CD14-positive monocyte (primary cell): ENCODE data around the gene INPP4B. TPM values are rescaled to one million over a fixed set of nuclear protein-coding genes. Genes with fewer than 3 reads are reported as not detected.

Source experiments
- DNase-seq, 3 donors: peaks; one replicate each; pipeline ENCODE4 v3.0.0-alpha.2; 2011 to 2022
- H2AFZ ChIP-seq: 2 replicates; pipeline ENCODE4 v1.6.0; 2012; ENCODE audit warnings: mild to moderate bottlenecking, low read depth, low read length, inconsistent platforms; ENCODE audit not compliant: insufficient read depth, poor library complexity, severe bottlenecking
- H3K27ac ChIP-seq, 2 donors: 1 replicate in 1 of 2; 2 replicates in 1 of 2; pipeline ENCODE4 v1.5.1; 2012 to 2013; ENCODE audit warnings: low read length in 2 of 2, control low read depth in 1 of 2, inconsistent platforms in 1 of 2, low read depth in 1 of 2, mild to moderate bottlenecking in 1 of 2
- H3K27me3 ChIP-seq, 2 donors: one replicate each; pipeline versions ENCODE4 v1.6.0 to v1.6.1; 2011 to 2013; ENCODE audit warnings: low read length in 2 of 2; ENCODE audit not compliant: control insufficient read depth in 2 of 2, insufficient read depth in 2 of 2
- H3K36me3 ChIP-seq, 2 donors: replicated peaks in 1 of 2; 1 replicate in 1 of 2; 2 replicates in 1 of 2; pipeline versions ENCODE4 v1.5.1 to v1.6.1; 2012 to 2013; ENCODE audit warnings: low read length in 2 of 2, control low read depth in 1 of 2, inconsistent platforms in 1 of 2, mild to moderate bottlenecking in 1 of 2; ENCODE audit not compliant: insufficient read depth in 2 of 2, control insufficient read depth in 1 of 2
- H3K4me1 ChIP-seq, 2 donors: 1 replicate in 1 of 2; 2 replicates in 1 of 2; pipeline versions ENCODE4 v1.5.1 to v1.6.1; 2012 to 2013; ENCODE audit warnings: low read length in 2 of 2, control low read depth in 1 of 2, inconsistent platforms in 1 of 2, mild to moderate bottlenecking in 1 of 2, moderate library complexity in 1 of 2; ENCODE audit not compliant: insufficient read depth in 2 of 2, control insufficient read depth in 1 of 2
- H3K4me2 ChIP-seq: replicated peaks from 2 replicates; pipeline ENCODE3; 2012; ENCODE audit warnings: low read length, moderate library complexity, mild to moderate bottlenecking; ENCODE audit not compliant: poor library complexity, severe bottlenecking; ENCODE audit errors: extremely low read depth
- H3K4me3 ChIP-seq, 3 experiments: fragments of 200-600 bp in 1 of 3; sonication (generic) in 1 of 3; replicated peaks in 1 of 3; 1 replicate in 2 of 3; 2 replicates in 1 of 3; pipeline ENCODE4 v1.5.1; 2011 to 2013; ENCODE audit warnings: low read length in 3 of 3, mild to moderate bottlenecking in 3 of 3, control low read depth in 2 of 3, low read depth in 2 of 3, inconsistent platforms in 1 of 3, moderate library complexity in 1 of 3
- H3K79me2 ChIP-seq: 2 replicates; pipeline ENCODE4 v1.6.0; 2012; ENCODE audit warnings: mild to moderate bottlenecking, control low read depth, inconsistent platforms, low read length, moderate library complexity; ENCODE audit not compliant: insufficient read depth
- H3K9ac ChIP-seq: 2 replicates; pipeline ENCODE4 v1.6.0; 2017; ENCODE audit warnings: low read length, mild to moderate bottlenecking; ENCODE audit not compliant: insufficient read depth, poor library complexity, severe bottlenecking
- H3K9me3 ChIP-seq, 2 donors: replicated peaks in 1 of 2; 1 replicate in 1 of 2; 2 replicates in 1 of 2; pipeline versions ENCODE4 v1.5.1 to v1.6.1; 2012 to 2013; ENCODE audit warnings: low read length in 2 of 2, control low read depth in 1 of 2; ENCODE audit not compliant: control insufficient read depth in 1 of 2, insufficient read depth in 1 of 2
- H4K20me1 ChIP-seq: 2 replicates; pipeline ENCODE4 v1.6.0; 2012; ENCODE audit warnings: mild to moderate bottlenecking, low read length, control low read depth, moderate library complexity; ENCODE audit not compliant: insufficient read depth
- H3K27ac Mint-ChIP-seq, 7 donors: one replicate each; pipeline ENCODE4 v1.8.0; 2020; ENCODE audit warnings: mild to moderate bottlenecking in 7 of 7, mixed read lengths in 7 of 7, moderate library complexity in 6 of 7, inconsistent platforms in 2 of 7
- H3K27me3 Mint-ChIP-seq, 3 donors: one replicate each; pipeline ENCODE4 v1.8.0; 2021 to 2022; ENCODE audit warnings: low read depth in 3 of 3, mild to moderate bottlenecking in 3 of 3, mixed read lengths in 3 of 3, moderate library complexity in 3 of 3, inconsistent platforms in 1 of 3
- H3K36me3 Mint-ChIP-seq, 2 donors: one replicate each; pipeline ENCODE4 v1.8.0; 2020; ENCODE audit warnings: mixed read lengths in 2 of 2, inconsistent platforms in 1 of 2, mild to moderate bottlenecking in 1 of 2
- H3K4me1 Mint-ChIP-seq: one replicate; pipeline ENCODE4 v1.8.0; 2020; ENCODE audit warnings: mild to moderate bottlenecking, mixed read lengths
- H3K4me3 Mint-ChIP-seq, 2 donors: one replicate each; pipeline ENCODE4 v1.8.0; 2020; ENCODE audit warnings: mild to moderate bottlenecking in 2 of 2, mixed read lengths in 2 of 2, moderate library complexity in 1 of 2
- H3K9me3 Mint-ChIP-seq, 7 donors: one replicate each; pipeline ENCODE4 v1.8.0; 2020 to 2022; ENCODE audit warnings: mixed read lengths in 7 of 7, mild to moderate bottlenecking in 6 of 7, moderate library complexity in 6 of 7, inconsistent platforms in 2 of 7
- CTCF ChIP-seq: fragments of 200-600 bp; IDR thresholded peaks from one replicate; pipeline ENCODE4 v1.8.0; 2022; ENCODE audit warnings: antibody characterized with exemption, mild to moderate bottlenecking
- WGBS: methylation state at CpG from one replicate; pipeline ENCODE4 v1.1.5; 2013; ENCODE audit warnings: missing lambda C conversion rate; ENCODE audit not compliant: insufficient coverage; 5-methylcytosine and 5-hydroxymethylcytosine counted together
- intact Hi-C, 2 donors: fragments of 100-400 bp; cut with micrococcal nuclease; formaldehyde crosslinking; loops; one replicate each; pipeline versions ENCODE4 v1.15.0 to v1.15.1; 2023
- polyA plus RNA-seq, 3 donors: library from polyadenylated mRNA; depleted of rRNA in 1 of 3; unstranded in 2 of 3; stranded (reverse) in 1 of 3; fragments of 300-500 nt in 2 of 3; fragments of >200 nt in 1 of 3; fragmentation: Illumina TruSeq in 2 of 3; gene quantifications; 1 replicate in 2 of 3; 2 replicates in 1 of 3; pipeline ENCODE4 v1.2.3, GENCODE V29; 2012 to 2021

The INPP4B gene
- polyA plus RNA-seq, 3 donors = 0.13 to 0.38 (median 0.22) TPM

- Histone ChIP-seq H3K4me2 (no peak overlapping the region), H3K9me3 (peaks cover 0 to 4% of the 10 kb centered on the region in 2 donors), H2AFZ (no peak overlapping the region), H3K27me3 (no peaks in the 10 kb centered on the region), H3K36me3 (no peaks in the 10 kb centered on the region), H4K20me1 (no peaks in the 10 kb centered on the region), H3K4me1 (no peaks in the 10 kb centered on the region), H3K79me2 (no peaks in the 10 kb centered on the region), H3K4me3 (no peak overlapping the region), H3K27ac (no peak overlapping the region), H3K9ac (no peak overlapping the region)
- TF ChIP-seq CTCF = no peak
- intact Hi-C loops = no loop called here
- no CpG with 5 or more reads among the region's 2 CpGs for WGBS
- Mint-ChIP-seq H3K4me3 (no peak overlapping the region), H3K4me1 (no peaks in the 10 kb centered on the region), H3K36me3 (no peaks in the 10 kb centered on the region), H3K27ac (no peak overlapping the region), H3K27me3 (no peaks in the 10 kb centered on the region), H3K9me3 (peaks cover 0 to 11% (median 7%) of the 10 kb centered on the region in 7 donors)
- no peak for DNase-seq
These were observed 208.5 kb downstream of the INPP4B start for GRCh38 chr4:142637614-142638013.

GRCh38 chr4:142631836-142632235 is 214.3 kb downstream of the INPP4B start:
- Histone ChIP-seq H3K9me3 (no peaks in the 10 kb centered on the region), H2AFZ (no peak overlapping the region), H4K20me1 (no peaks in the 10 kb centered on the region), H3K27me3 (no peaks in the 10 kb centered on the region), H3K4me1 (no peaks in the 10 kb centered on the region), H3K27ac (no peak overlapping the region), H3K4me3 (no peak overlapping the region), H3K9ac (no peak overlapping the region), H3K79me2 (no peaks in the 10 kb centered on the region), H3K4me2 (no peak overlapping the region), H3K36me3 (no peaks in the 10 kb centered on the region)
- Mint-ChIP-seq H3K27me3 (peaks cover 0 to 1% (median 0%) of the 10 kb centered on the region in 3 donors), H3K9me3 (peaks cover 0 to 7% (median 3%) of the 10 kb centered on the region in 7 donors), H3K4me1 (no peaks in the 10 kb centered on the region), H3K4me3 (no peak overlapping the region), H3K27ac (no peak overlapping the region), H3K36me3 (no peaks in the 10 kb centered on the region)
- intact Hi-C loops = no loop called here
- WGBS = no CpG with 5 or more reads among the region's 2 CpGs
- TF ChIP-seq CTCF = no peak
- no peak for DNase-seq
